NCI-H69 (cell line): ENCODE results near the gene SUSD6.
"Not testable (repeated sequence)": the region's sequence is repeated elsewhere in the genome, so short reads cannot be mapped to it uniquely, and the experiment has no call there.

Experiments
- DNase-seq: peaks from one replicate; lab custom pipeline; 2025; lab: John Stamatoyannopoulos, UW

The SUSD6 gene

GRCh38 chr14:69591317-69591716 lies 20.1 kb upstream of the SUSD6 start:
- DNase-seq: peak; percentile 34

GRCh38 chr14:69593018-69593677 lies 18.2 kb upstream of the SUSD6 start:
- peak; percentile 60 for DNase-seq

DNA sequence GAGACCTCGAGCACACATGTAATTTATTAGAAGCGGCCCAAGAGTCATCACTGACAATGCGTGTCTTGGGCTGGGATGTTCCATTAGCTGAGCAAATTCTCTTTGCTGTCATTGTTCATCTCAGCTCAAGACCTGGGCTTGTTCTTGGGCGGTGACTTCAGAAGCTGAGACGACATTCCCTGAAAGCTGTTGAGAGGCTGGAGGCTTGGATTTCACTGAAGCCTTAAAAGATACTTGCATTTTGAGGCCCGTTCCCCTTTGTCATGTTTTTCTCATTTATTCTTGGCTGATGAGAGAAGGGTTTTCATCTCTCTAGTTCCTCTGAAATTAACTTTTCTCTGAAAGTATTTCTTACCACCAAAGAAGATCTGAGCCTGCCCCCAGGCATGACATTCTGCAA lies 16.6 kb upstream of the SUSD6 start:
- no peak for DNase-seq

DNA sequence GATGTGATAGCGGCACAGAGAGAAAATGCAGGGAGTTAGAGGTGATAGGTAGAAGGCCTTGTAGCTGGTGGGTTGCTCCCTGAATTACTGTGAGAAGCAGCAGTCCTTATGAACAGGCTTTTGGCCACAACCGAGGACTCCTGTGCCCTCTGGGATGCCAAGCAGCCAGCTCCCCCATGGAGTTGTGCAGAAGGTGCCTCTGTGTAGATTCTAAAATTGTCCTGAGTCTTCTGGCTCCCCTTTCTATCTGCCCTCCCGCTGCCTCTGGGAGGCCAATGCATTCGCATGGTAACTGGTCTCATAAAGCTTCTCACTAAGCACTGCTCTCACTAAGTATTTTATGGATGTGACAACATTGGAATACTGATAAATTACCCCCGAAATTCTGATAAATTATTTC lies 16.1 kb upstream of the SUSD6 start:
- DNase-seq: no peak

- DNase-seq: not testable (repeated sequence)
Observed at GRCh38 chr14:69599431-69599830, 12.0 kb upstream of the SUSD6 start.

- DNase-seq: no peak
Observed at GRCh38 chr14:69600304-69600891, 11.0 kb upstream of the SUSD6 start.

DNA sequence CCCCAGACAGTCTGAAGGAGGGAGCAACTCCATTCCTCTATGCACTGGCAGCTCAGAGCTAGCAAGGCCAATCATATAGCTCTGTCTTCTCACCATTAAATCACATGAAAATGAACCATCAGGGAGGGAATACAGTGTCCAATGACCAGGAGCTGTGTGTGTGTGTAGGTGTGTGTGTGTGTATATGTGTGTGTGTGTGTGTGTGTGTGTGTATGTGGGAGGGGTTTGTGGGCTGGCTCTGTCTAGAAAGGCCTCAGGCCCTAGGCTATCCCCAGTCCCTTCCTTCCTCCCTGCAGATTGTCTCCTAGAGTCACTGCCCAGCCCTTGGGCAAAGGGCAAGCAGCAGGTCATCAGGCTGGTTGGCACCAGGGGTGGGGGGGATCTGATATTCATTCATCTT lies 5.7 kb upstream of the SUSD6 start:
- DNase-seq: peak; percentile 67

DNA sequence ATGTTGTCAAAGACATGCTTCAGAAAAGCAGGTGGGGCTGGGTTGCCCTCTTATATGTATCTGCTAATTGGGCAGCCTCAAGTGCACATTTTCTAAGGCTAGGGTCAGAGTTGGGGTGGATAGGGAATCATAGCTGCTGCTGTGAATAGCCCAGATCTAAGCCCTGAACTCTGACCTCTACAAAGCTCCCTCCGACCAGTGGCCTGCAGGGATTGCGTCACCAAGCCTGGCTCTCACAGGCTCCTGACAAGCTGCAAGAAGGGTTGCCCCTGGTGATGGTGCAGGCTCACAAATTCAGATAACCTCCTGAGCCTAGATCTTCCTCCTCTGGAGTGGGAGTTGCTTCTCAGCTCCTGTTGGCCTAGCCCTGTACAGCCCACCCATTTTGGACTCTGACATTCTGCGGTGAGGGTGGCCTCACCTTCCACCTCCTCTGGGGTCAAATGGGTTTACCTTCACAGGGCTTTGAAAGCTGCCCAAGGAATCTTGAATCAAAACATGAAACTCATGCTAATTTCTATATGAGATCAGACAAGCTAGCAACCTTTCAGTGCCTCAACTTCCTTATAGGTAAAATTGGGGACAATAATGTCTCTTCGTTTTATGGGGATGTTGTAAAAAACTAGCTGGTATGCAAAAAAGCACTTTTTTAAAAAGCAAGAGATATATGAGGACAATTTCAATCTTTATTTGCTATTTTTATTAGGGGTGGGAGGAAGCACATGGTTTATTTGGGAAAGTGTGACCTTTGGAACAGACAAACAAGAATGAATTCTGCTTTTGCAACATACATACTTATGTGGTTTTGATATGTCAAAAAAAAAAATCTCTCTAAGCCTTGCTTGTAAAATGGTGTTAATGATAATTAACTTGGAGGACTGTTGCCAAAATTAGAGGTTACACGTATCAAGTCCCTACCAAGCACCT lies 4.9 kb upstream of the SUSD6 start:
- DNase-seq: peak; percentile 32

DNA sequence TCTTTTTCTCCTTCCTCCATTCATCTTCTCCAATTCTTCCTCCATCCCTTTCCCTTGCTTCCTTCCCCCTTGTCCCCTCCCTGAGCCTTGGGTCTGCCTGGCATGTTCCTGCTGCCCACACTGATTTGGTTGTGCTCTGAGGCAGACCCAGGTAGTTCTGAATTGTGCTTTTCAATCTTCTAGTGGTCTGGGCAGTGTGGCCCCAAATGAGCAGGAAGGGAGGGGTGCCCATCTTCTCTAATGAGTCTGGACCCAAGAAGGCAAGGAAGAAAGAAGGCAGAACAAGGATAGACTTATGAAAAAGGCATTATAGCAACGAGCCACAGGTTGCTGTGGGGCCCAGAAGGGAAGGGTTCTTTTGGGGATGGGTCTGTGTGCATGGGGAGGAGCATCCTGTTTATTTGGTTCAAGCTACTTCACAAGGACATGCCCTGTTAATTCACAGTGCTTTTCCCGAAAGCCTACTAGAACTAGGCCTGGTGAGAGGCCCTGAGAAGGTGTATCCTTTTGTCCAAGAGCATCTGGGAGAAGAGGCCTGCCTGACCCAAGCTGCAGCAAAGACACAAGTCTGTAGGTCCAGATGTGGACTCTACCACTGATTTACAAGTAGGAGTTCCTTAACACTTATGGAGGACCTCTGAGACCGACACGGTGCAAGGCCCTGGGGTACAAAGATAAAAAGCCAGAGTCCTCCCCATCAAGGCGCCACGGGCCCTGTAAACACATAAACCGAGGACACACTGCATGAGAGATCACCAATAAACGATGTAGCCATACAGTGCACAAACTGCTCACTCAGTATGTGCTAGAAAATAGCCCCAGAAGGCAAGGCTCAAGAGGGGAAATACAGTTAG lies 1.1 kb upstream of the SUSD6 start:
- peak; percentile 54 for DNase-seq

DNA sequence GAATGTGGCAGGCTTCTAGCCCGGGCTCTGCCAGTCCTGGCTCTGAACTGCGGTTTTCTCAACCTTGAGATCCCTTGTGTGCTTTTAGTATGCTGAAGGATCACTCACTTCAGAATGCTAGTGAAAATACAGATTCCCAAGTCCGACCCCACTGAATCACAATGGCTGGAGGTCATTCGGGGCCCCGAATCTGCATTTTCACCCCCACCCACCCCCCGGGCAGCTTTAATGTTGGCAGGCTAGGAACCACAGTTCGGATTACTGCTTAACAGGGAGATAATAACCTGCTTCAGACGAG lies 573 bp upstream of the SUSD6 start:
- peak; percentile 94 for DNase-seq

GRCh38 chr14:69612014-69612782 lies 802 bp downstream of the SUSD6 start:
- peak; percentile 79 for DNase-seq

DNA sequence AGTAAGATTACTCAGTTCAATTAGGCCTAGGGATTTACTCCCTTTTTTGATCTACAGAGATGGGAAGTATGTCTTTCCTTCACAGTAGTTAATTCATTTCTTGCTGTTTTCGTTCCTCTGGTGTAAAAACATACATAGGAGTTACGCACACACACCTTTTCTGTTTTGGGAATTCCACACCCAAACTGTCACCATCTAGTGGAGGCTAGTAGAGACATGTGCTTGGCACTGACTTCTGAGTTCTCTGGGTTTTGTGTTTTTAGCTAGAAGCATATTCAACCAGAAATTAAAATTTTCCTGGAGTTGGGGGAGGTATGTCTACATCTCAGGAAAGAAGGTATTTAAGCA lies 1.4 kb downstream of the SUSD6 start:
- peak; percentile 79 for DNase-seq

DNA sequence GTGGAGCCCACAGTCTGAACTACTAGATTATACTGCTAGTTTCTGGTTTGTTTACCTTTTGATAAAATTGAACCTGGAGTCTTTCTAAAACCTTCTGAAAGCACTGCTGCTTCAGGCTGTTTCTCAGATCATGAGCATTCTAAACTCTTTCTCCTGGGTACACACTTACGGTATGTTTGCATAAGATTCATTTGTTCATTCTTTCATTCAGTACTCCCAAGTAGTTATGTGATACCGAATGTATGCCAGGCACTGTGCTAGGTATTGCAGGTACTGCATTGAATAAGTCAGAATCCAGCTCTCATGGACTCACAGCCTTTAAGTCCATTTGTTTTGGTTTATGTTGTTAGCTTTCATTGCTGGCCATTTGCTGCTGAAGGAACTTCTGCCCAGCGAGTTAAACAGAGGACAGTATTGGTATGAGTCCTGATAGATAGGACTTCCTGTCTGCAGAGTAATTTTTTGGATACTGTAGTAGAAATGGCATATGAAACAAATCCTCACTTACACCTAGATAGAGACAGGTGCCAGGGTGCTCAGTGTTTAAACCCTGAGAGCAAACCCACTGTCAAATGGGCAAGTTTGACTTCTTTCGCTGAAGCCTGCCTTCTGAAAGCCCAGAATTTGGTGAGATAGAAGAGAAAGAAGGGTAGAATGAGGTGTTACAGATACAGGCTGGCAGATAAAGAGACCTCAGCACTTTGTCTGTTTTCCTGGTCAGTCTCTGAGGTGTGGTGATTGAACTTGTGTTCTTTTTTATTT lies 2.1 kb downstream of the SUSD6 start:
- DNase-seq: peak; percentile 29

DNA sequence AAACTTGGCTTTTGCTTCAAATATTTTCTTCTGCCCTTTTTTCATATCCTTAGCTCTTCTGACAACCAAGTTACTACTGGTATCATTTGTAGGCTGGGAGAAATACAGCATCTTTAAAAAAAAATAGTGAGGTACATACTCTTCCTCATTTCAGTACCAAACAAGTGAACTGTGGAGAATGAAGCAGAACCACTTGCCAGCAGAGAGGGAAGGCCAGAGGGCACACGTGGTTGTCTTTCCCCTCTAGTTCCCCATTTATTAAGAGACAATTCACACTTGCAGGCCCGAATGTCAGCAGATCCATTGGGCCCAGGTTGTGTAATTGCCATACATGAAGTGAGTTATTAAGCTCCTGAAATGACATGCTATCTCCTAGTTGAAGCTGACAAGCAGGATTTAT lies 3.2 kb downstream of the SUSD6 start:
- DNase-seq: no peak

DNA sequence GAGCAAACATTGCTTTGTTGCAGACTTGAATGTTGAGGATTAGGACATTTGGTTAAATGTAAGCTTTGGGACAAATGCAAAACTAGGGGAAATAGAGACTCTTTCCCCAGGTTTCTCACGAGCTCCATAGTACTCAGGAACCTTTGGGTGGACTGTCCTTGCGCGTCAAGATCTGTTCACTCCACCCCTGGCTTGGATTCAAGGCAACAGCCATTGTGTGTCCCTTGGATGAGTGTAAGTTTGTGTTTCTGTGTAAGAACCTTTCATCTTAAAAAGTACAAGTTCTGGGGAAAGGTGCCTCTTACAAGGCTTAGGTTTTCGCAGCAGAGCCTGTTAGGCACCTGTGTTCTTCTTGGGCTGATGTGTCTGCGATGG lies 3.7 kb downstream of the SUSD6 start:
- DNase-seq: no peak

- peak; percentile 91 for DNase-seq
Observed at GRCh38 chr14:69615496-69616407, 4.4 kb downstream of the SUSD6 start.

GRCh38 chr14:69616408-69616773 lies 5.0 kb downstream of the SUSD6 start:
- DNase-seq: no peak

- DNase-seq: peak; percentile 82
Observed at GRCh38 chr14:69617796-69618195, 6.4 kb downstream of the SUSD6 start.

DNA sequence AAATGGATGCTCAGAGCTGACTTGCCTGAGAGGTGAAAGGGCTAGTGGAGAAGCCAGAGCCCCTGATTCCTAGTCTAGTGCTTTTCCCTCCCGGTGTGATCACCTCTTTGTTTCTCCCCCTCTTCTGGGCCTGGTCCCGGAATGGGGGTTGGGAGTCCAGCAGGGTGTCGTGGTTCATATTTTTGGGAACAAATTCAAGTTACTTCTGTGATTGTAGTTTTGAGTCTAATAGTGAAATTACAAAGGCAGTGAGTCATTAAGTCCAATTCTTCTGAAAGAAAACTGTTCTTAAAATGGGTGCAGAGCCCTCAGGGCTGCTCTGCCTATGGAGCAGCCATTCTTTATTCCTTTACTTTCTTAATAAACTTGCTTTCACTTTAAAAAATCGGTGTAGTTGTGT lies 7.6 kb downstream of the SUSD6 start:
- no peak for DNase-seq

- peak; percentile 35 for DNase-seq
Observed at GRCh38 chr14:69620211-69620611, 8.8 kb downstream of the SUSD6 start.
